HG03064 (cell line): ENCODE results near the gene PTPRA.
"Not testable (repeated sequence)": the region's sequence is repeated elsewhere in the genome, so short reads cannot be mapped to it uniquely, and the experiment has no call there.

Experiments
- ATAC-seq: cut with Tn5 transposase; IDR thresholded peaks from one replicate; pipeline ENCODE4 v1.9.1; 2021; ENCODE audit warnings: low read depth; ENCODE audit not compliant: unreplicated experiment

PTPRA gene

GRCh38 chr20:3067139-3068014 lies 194.1 kb downstream of the PTPRA start:
- no peak for ATAC-seq

DNA sequence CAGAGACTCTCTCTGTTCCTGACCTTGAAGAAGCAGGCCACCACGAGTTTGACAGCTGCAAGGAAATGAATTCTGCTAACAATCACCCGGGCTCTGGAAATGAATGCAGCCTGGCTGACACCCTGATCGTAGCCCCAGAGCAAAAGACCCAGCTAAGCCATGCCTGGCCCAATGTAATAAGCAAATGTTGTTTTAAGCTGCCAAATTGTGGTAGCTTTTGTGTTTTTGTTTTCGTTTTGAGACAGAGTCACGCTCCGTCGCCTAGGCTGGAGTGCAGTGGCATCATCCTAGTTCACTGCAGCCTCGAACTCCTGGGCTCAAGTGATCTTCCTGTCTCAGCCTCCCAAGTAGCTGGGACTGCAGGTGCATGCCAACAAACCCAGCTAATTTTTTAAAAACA lies 194.8 kb downstream of the PTPRA start:
- no peak for ATAC-seq

GRCh38 chr20:3068986-3069900 lies 196.0 kb downstream of the PTPRA start:
- ATAC-seq, result no peak

GRCh38 chr20:3070725-3071124 lies 197.4 kb downstream of the PTPRA start:
- ATAC-seq, result no peak

DNA sequence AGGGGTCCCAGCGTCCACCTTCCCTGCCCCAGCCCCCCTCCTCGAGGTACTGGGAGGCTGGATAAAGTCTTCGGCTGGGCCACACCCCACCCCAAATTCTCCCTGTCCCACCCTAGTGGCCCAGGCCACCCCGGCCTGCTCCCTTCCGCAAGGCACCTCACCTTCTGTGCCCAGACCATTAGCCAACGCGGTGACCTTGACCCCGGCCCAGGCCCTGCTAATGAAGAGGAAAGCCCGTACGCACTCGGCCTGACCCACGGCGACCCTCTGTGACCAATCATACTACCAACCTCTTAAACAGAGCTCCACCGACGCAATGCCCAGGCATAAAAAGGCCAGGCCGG lies 198.0 kb downstream of the PTPRA start:
- no peak for ATAC-seq

GRCh38 chr20:3071610-3072529 lies 198.6 kb downstream of the PTPRA start, which contains the start of gene OXT:
Gene OXT (plus strand): TSS chr20:3071620. CDS start chr20:3071656, 36 bp downstream.
- no peak for ATAC-seq

DNA sequence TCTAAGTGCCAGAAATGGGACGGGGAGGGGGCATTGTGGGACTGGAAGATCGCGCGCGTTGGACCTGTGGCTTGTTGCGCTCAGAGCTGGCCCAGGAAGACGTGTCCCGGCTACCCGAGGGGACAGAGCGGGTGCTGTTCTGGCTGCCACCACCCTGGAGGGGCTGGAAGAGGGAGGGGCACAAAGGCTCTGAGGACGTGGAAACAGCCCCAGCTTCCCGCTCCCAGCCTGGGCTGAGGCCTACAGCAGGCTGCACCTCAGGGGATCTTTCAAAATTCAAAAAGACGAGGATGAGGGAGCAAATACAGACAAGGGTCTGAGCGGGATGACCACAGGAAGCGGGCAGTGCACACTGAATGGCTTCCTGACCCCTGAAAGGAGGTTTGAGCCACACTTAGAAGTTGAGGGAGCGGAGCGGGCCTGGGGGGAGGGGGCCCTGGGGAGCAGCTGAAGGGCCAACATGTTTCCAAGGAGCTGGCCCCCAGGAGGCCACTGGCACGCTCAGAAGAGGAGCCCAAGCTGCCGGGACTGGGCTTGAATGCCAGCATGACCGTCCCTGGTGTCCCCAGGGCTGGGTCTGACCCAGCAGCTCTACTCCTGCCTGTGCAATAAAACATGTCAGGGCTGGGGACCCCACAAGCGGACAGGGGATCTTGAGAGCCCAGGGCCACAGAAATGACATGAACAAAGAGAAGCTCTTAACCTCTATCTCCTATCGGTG lies 199.4 kb downstream of the PTPRA start:
- no peak for ATAC-seq

- ATAC-seq, result not testable (repeated sequence)
Observed at GRCh38 chr20:3073251-3073643, 200.0 kb downstream of the PTPRA start.

GRCh38 chr20:3074812-3075211 lies 201.5 kb downstream of the PTPRA start:
- ATAC-seq, result no peak

DNA sequence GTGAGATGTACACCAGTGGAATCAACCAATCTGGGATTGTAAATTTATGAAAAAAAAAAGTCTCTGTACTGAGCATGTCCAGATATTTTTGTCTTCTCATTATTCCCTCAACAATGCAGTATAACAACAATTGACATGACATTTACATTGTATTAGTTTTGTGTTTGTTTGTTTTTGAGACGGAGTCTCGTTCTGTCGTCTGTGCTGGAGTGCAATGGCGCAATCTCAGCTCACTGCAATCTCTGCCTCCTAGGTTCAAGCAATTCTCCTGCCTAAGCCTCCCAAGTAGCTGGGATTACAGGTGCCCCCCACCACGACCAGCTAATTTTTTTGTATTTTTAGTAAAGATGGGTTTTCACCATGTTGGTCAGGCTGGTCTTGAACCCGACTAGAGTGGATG lies 202.0 kb downstream of the PTPRA start:
- ATAC-seq, result not testable (repeated sequence)

DNA sequence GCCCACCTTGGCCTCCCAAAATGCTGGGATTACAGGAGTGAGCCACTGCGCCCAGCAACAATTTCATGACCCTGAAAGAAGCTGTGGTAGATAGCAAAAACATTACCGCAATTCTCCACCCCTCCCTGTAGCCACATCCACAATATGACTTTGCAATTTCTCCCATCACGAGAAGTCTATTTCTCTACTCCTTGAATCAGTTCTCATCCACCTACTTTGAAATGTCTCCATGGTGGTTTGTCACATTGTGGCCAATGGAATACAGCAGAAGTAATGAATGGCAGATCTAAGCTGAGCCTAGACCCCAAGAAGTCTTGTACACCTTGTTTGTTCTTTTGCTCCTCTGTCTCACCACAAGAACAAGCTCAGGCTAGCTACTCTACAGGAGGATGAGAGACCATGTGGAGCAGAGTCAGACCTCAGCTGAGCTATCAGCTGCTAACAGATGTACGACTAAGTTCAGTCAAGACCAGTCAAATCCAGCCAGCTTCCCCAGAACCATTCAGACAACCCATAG lies 204.4 kb downstream of the PTPRA start:
- ATAC-seq, result no peak

DNA sequence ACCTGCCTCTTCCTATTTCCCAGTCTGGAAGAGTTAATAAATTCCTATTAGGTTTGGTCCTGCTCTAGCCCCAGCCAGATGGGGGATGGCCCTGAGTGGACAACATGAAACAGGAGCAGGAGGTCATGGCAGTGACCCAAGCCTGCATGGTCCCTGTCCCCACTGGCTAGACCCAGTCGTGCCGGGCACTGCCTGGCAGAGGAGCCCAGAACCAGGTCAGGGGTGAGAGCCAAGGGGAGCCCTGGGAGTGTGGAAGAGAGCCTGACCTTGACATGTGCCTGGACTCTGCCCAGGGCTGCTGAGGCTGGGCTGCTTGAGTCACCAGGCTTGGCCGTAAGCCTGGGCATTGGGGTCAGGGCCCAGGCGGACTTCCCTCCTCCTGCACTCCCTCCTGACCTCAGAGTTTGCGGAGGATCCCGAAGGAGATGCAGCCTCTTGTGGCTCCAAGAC lies 207.7 kb downstream of the PTPRA start:
- no peak for ATAC-seq

- no peak for ATAC-seq
Observed at GRCh38 chr20:3081641-3082040, 208.4 kb downstream of the PTPRA start.

- no peak for ATAC-seq
Observed at GRCh38 chr20:3082306-3082951, 209.1 kb downstream of the PTPRA start.

DNA sequence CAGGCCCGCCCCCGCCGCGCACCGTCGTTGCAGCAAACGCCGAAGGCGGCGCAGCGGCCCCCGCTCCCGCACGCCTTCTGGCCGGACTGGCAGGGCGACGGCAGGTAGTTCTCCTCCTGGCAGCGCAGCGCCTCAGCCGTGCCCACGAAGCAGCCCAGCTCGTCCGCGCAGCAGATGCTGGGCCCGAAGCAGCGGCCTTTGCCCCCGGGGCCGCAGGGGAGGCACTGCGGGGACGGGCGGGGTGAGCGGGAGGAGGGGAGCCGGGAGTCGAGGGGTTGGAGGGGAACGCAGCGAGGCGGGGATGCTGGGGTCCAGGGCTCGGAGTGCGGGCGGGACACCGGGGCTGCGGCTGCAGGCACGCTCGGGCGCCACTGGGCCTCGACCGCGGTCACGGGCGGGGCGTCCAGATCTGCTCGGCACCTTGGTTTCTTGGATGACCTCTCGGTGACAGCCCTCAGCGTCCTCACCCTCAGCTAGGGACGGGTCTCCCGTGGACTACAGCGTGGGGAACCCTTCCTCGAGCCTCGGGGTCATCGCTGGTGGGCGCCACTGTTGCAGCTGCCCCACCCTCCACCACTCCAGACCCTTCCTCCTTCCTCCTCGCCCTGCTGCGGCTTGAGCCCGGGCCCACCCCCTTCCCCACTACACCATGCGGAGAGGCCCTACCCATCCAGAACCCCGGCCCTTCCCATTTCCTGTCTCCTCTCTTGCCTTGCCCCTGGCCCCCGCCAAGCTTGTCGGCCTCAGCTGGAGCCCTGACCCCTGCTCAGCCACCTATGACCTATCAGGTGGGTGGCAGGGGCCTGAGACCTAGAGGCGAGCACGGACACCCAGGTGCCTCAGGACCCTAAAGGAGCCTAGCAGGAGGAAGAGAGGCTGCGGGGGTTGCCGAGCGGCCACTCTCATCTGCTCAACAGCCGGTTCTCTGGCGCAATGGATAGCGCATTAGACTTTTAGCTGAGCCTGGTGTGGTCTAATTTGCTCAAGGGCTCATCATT lies 210.0 kb downstream of the PTPRA start:
- no peak for ATAC-seq

DNA sequence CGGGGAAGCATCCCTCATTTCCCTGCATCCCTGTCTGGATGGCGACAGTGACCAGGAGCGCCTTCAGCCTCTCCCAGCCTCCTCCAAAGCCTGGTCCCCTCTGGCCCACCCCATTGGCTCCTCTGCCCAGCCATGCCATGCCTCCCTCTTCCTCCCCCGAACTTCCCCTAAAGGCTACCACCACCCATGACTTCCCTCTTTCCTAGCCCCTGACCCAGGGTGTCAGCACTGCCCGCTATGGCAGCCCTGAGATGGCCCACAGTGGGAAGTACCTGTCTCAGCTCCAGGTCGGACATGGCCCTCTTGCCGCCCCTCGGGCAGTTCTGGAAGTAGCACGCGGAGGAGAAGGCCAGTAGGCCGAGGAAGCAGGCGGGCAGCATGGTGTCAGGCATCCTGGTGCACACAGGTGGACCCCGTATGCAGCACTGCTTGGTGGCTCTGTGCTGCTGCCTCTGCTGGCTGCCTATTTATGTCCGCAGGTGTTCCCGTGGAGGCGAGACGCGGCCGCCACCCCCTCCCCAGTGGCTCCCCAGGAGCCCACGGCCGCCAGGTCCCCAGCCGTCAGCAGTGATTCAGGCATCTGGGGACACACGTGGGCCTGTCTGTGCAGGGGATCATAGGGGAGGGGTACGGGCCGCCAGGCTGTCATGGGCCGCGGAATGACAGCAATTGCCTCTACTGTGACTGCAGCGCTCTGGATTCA lies 211.2 kb downstream of the PTPRA start, which contains the start of gene AVP:
Gene AVP, minus strand, starts transcription at position 442 of the 703 bp plus-strand sequence. Its CDS starts 50 bp downstream, at position 392.
- no peak for ATAC-seq

DNA sequence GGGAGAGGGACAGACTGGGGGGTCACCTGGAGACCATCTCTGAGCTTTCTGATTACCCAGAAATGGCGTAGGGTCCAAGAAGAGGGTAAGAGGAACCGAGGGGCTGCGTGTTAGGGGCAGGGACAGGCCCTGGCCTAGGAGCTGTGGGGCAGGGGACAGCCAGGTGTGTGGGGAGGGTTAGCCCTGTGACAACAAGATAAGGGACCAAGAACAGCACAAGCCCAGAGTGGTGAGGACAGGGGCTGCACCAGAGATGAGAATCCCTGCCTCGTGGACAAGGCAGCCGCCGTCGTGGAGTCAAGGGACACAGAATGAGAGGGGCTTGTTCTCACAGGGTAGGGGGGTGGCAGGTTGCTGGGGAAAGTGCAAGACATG lies 211.7 kb downstream of the PTPRA start:
- no peak for ATAC-seq
